RWPE1 (cell line): ENCODE data around the gene OR5B21.

ENCODE experiments used
- CTCF ChIA-PET: fragments of 350-600 bp; sonication (Branson Sonifier 250); formaldehyde crosslinking; extraction: SDS; loops from one replicate; lab custom pipeline; 2021; lab: Yijun Ruan, JAX
- POLR2A ChIA-PET: fragments of 400-600 bp; formaldehyde crosslinking; extraction: SDS; loops from one replicate; lab custom pipeline; 2020; ENCODE audit warnings: antibody characterized with exemption; ENCODE audit not compliant: low non-redundant PET; lab: Yijun Ruan, JAX
- DNase-seq: peaks from one replicate; pipeline ENCODE4 v3.0.0; 2012; ENCODE audit warnings: low spot score
- H3K27ac ChIP-seq: fragments of 450-650 bp; 2 replicates; pipeline ENCODE4 v1.5.1; 2017
- TF ChIP-seq, protein P1 (sequence below): fragments of 450-650 bp; conservative IDR thresholded peaks from 2 replicates; pipeline ENCODE4 v1.5.1; 2017; ENCODE audit warnings: low read depth, mild to moderate bottlenecking

The OR5B21 gene

DNA sequence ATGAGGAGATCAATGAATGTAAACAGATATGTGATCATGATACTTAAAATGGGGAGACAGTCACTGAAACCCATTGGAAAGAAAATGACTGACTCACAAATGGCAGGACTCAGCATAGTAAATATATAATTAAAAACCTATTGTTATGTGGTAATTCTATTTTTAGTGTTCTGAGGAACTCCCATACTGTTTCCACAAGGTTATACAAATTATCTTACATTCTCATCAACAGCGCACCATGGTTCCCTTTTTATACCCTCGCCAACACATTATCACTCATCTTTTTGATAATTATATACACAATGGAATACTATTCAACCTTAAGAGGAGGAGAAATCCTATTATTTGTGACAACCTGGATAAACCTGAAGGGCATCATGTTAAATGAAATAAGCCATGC lies 17.1 kb downstream of the OR5B21 start:
- no peak for DNase-seq
- ChIA-PET CTCF (no interaction called here), POLR2A (no interaction called here)
- TF ChIP-seq, protein P1, sequence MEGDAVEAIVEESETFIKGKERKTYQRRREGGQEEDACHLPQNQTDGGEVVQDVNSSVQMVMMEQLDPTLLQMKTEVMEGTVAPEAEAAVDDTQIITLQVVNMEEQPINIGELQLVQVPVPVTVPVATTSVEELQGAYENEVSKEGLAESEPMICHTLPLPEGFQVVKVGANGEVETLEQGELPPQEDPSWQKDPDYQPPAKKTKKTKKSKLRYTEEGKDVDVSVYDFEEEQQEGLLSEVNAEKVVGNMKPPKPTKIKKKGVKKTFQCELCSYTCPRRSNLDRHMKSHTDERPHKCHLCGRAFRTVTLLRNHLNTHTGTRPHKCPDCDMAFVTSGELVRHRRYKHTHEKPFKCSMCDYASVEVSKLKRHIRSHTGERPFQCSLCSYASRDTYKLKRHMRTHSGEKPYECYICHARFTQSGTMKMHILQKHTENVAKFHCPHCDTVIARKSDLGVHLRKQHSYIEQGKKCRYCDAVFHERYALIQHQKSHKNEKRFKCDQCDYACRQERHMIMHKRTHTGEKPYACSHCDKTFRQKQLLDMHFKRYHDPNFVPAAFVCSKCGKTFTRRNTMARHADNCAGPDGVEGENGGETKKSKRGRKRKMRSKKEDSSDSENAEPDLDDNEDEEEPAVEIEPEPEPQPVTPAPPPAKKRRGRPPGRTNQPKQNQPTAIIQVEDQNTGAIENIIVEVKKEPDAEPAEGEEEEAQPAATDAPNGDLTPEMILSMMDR, result no peak
- H3K27ac ChIP-seq, result no peak overlapping the region

DNA sequence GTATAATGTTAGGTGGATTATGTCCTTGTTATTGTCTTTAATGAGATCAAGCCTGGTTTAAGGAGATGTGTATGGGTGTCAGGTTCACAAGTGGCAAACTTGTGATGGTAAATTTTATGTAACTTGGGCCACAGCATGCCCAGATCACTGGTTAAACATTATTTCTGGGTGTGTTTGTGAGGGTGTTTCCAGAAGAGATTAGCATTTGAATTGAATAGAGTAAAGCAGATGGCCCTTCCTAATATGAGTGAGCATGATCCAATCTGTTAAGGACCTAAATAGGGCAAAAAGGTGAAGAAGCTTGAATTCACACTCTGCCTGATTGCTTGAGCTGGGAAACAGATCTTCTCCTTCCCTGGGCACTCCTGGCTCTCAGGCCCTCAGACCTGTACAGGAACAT lies 20.7 kb downstream of the OR5B21 start:
- no peak for DNase-seq
- H3K27ac ChIP-seq, result no peak overlapping the region
- ChIA-PET POLR2A (no interaction called here), CTCF (interaction anchor here (0.6 kb wide), 1 partner anchor 261 kb away, joined by 3 read pairs; no protein-coding TSS in a partner anchor)
- TF ChIP-seq, protein P1, result no peak

DNA sequence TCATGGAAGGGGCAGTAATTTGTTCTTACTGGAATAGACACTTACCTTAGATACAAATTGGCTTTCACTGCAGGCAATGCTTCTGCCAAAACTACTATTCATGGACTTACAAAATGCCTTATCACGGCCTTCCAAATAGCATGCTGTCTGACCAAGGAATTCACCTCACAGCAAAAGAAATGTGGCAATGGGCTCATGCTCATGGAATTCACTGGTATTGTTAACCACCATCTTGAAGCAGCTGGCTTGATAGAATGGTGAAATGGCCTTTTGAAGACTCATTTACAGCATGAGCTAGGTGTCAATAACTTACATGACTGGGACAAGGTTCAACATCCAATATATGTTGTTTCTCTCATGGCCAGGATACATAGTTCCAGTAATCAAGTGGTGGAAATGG lies 21.9 kb downstream of the OR5B21 start:
- TF ChIP-seq, protein P1, result no peak
- DNase-seq, result no peak
- ChIA-PET POLR2A (no interaction called here), CTCF (no interaction called here)
- H3K27ac ChIP-seq, result no peak overlapping the region

DNA sequence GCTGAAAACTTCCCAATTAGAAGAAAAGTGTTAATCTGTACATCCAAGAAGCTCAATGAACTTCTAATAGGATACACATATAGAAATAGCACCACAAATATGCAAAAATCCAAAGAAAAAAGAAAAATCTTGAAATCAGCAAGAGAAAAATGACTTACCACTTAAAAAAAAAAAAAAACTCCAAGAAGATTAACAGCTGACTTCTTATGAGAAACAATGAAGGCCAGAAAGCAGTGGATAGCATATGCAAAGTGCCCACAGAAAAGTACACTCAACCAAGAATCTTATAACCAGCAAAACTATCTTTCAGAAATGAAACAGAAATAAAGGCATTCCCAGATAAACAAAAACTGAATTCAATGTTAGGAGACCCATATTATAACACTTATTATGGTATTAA lies 36.0 kb downstream of the OR5B21 start:
- DNase-seq, result no peak
- ChIA-PET POLR2A (no interaction called here), CTCF (no interaction called here)
- H3K27ac ChIP-seq, result no peak overlapping the region
- TF ChIP-seq, protein P1, result no peak

DNA sequence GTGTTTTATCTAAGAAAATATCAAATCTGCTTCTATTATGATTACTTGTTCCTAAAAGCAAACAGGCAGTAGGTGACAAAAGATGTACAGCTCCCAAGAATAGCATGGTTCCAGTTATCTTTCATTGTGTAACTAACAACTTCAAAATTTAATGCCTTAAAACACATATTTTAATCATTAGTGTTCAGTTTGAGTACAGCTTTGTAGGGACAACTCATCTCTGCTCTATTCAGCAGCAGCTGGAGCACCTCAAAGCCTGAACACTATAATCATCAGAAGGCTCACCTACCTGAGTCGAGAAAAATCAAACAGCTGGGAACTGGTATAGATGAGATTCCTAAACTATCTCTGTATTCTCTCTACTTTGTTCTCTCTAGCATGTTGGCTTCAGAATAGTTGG lies 41.6 kb downstream of the OR5B21 start:
- ChIA-PET POLR2A (no interaction called here), CTCF (no interaction called here)
- no peak overlapping the region for H3K27ac ChIP-seq
- TF ChIP-seq, protein P1, result no peak
- no peak for DNase-seq

DNA sequence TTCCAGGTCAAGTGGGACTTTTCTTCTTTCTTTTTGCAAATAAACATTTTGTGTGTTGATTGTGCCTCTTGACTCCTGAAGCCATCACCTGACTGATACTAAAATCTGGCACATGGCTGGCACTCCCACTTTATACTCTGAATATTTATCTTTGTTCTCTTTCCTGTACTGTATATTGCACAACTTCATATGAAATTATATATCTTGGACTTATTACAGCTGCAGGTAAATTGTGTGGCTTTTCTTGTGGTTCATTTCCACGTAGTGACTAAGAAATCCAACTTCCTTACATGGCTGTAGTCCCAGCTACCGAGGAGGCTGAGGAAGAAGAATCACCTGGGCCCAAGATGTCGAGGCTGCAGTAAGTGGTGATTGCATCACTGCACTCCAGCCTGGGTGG lies 42.2 kb downstream of the OR5B21 start:
- H3K27ac ChIP-seq, result no peak overlapping the region
- DNase-seq, result no peak
- ChIA-PET POLR2A (no interaction called here), CTCF (no interaction called here)
- TF ChIP-seq, protein P1, result no peak
